ENCODE measurements around the gene RPP40.

The RPP40 gene

GRCh38 chr6:4962905-4963304, 40.9 kb downstream of the RPP40 start (continued):
- TF ChIP-seq KLF10 (tag by site-specific recombination; IDR thresholded peaks at IDR 0.05): no peak
- TF ChIP-seq PRDM1 (tag by site-specific recombination; IDR thresholded peaks at IDR 0.05): no peak
- no peak for TF ChIP-seq ZNF654 (tag by site-specific recombination; IDR thresholded peaks at IDR 0.05; ENCODE audit: low read depth)
- no peak for TF ChIP-seq ZBTB48 (tag by site-specific recombination; IDR thresholded peaks at IDR 0.05)
- no peak for TF ChIP-seq ZNF658 (tag by site-specific recombination; IDR thresholded peaks at IDR 0.05)
- no peak for TF ChIP-seq MEIS1 (CRISPR knock-in tag; IDR thresholded peaks at IDR 0.05; ENCODE audit: borderline replicate concordance)
- no peak for TF ChIP-seq KLF1 (tag by site-specific recombination; IDR thresholded peaks at IDR 0.05)

GRCh38 chr6:4961322-4962168, 42.3 kb downstream of the RPP40 start:
- POLR2A ChIA-PET: no interaction called here
- CTCF ChIA-PET: no interaction called here
- Histone ChIP-seq H3K4me3 (ENCODE audit: low read depth, low read length) (no peak overlapping the region), H3K36me3 (ENCODE audit: control insufficient read depth in 2 of 2, insufficient read depth in 1 of 2, low read length in 2 of 2) (no peaks in the 10 kb centered on the region), H3K27ac (ENCODE audit: extremely low read depth, low read depth, low read length) (no peak overlapping the region), H3K4me1 (ENCODE audit: control insufficient read depth, insufficient read depth, low read length) (no peaks in the 10 kb centered on the region), H3K9me3 (ENCODE audit: control insufficient read depth, insufficient read depth, low read depth, low read length) (no peaks in the 10 kb centered on the region)
- TF ChIP-seq ZNF776 (tag by site-specific recombination; IDR thresholded peaks at IDR 0.05; ENCODE audit: borderline replicate concordance) (no peak), SP2 (tag by site-specific recombination; IDR thresholded peaks at IDR 0.05) (no peak), KLF7 (tag by site-specific recombination; IDR thresholded peaks at IDR 0.05; ENCODE audit: borderline replicate concordance) (no peak), ZNF645 (tag by site-specific recombination; IDR thresholded peaks at IDR 0.05) (no peak), MEIS1 (CRISPR knock-in tag; IDR thresholded peaks at IDR 0.05; ENCODE audit: borderline replicate concordance) (no peak), ZSCAN23 (tag by site-specific recombination; IDR thresholded peaks at IDR 0.05) (no peak), ZNF664 (tag by site-specific recombination; IDR thresholded peaks at IDR 0.05) (no peak), ZNF626 (tag by site-specific recombination; IDR thresholded peaks at IDR 0.05) (no peak), ZNF555 (tag by site-specific recombination; conservative IDR thresholded peaks at IDR 0.05) (no peak), ZNF18 (tag by site-specific recombination; IDR thresholded peaks at IDR 0.05) (no peak), ZNF26 (tag by site-specific recombination; IDR thresholded peaks at IDR 0.05) (no peak), ZNF571 (tag by site-specific recombination; IDR thresholded peaks at IDR 0.05) (no peak)

GRCh38 chr6:4958624-4959023, 45.2 kb downstream of the RPP40 start:
- Histone ChIP-seq H3K4me1 (ENCODE audit: control insufficient read depth, insufficient read depth, low read length) (no peaks in the 10 kb centered on the region), H3K36me3 (ENCODE audit: control insufficient read depth in 2 of 2, insufficient read depth in 1 of 2, low read length in 2 of 2) (peaks cover 0 to 12% of the 10 kb centered on the region in 2 experiments; a peak in 2 of 3 replicates), H3K4me3 (ENCODE audit: low read depth, low read length) (no peak overlapping the region), H3K9me3 (ENCODE audit: control insufficient read depth, insufficient read depth, low read depth, low read length) (no peaks in the 10 kb centered on the region), H3K27ac (ENCODE audit: extremely low read depth, low read depth, low read length) (no peak overlapping the region)
- ChIA-PET CTCF (no interaction called here), POLR2A (no interaction called here)
- TF ChIP-seq ZSCAN30 (tag by site-specific recombination; IDR thresholded peaks at IDR 0.05): no peak
- TF ChIP-seq YY1 (tag by site-specific recombination; IDR thresholded peaks at IDR 0.05): no peak
- TF ChIP-seq ZEB2 (tag by site-specific recombination; IDR thresholded peaks at IDR 0.05): no peak
- TF ChIP-seq ZNF433 (tag by site-specific recombination; IDR thresholded peaks at IDR 0.05; ENCODE audit: low read depth): no peak
- no peak for TF ChIP-seq AEBP2 (tag by site-specific recombination; IDR thresholded peaks at IDR 0.05; ENCODE audit: borderline replicate concordance)
- no peak for TF ChIP-seq ZNF837 (tag by site-specific recombination; IDR thresholded peaks at IDR 0.05)
- TF ChIP-seq PRDM4 (tag by site-specific recombination; IDR thresholded peaks at IDR 0.05): no peak
